LoVo (cell line): Measurements from ENCODE around the gene CXorf65.
A peak's percentile ranks its signal among the peaks of the same experiment; 100 is the strongest.

ENCODE experiments used
- DNase-seq: peaks from one replicate; pipeline ENCODE4 v3.0.0-alpha.2; 2016; ENCODE audit warnings: low spot score

The CXorf65 gene

DNA sequence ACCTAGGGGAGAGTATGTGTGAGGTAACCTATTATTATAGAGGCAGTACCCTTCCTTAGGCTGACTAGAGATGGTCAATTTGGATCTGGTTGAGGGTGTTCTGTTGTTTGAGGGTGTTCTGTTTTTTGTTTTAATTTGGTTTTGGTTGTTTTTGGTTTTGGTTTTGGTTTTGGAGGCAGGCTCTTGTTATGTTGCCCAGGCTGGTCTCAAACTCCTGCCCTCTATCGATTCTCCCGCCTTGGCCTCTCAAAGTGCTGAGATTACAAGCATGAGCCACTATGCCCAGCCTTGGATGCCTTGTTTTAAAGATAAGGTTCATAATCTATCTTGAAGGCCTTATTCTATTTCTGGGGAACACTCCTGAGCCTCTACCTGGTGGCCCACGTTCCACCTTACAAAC, 912 bp downstream of the CXorf65 start:
- DNase-seq: no peak

DNA sequence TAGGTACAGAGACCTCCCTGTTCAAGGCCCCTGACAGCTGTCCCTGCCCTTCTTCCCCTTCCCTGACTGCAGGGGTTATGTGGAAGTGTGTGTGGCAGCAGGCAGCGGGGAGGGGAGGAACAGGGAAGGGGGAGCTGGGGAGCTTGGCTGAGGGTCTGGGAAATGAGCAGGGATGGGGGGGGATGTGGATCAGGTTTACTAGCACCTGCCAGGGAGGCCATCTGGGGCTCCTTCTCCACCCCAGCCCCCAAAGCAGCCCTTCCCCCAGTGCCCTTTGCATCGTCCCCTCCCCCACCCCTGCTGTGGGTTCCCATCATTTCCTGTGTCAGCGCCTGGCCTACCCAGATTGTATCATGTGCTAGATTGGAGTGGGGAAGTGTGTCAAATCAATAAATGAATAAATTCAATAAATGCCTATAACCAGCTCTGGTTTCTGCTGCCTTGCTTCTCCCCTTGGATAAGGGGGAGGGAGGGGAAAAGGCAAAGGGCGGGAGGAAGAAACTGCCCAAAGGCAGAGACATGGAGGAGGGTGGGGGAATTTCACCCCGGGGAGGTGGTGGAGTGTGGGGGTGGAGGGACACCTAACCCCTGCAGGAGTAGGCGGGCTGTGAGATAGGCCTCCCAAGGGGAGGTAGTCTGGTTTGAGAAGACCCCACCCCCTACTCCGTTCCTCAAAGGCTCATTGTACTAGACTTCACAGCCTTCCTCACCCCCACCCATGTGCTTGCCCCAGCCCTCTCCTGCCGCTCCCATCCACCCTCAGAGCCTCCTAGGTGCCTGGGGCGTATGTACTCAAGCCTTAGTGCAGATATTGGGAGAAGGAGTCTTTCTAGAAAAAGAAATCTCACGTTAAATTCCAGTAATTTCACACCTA, 3.2 kb downstream of the CXorf65 start:
- no peak for DNase-seq

DNA sequence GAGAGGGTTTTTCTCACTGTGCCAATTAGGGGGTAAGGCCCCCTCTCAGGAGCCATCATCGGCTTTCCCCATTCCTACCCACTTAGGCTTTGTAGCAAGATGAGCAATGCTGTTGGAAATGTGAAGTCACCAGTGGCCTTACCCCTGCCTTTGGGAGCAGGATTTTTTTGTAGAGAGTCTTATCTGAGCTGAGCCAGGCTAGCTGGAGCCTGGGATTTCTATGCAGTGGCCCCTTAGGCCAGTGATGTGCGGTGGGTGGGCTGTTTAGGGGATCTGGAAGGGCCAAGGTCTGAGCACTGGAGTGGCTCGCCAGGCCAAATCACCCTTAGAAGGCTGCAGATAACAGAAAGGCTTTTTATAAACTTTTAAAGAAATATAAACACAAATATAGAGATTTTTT, 4.2 kb downstream of the CXorf65 start:
- DNase-seq: no peak

DNA sequence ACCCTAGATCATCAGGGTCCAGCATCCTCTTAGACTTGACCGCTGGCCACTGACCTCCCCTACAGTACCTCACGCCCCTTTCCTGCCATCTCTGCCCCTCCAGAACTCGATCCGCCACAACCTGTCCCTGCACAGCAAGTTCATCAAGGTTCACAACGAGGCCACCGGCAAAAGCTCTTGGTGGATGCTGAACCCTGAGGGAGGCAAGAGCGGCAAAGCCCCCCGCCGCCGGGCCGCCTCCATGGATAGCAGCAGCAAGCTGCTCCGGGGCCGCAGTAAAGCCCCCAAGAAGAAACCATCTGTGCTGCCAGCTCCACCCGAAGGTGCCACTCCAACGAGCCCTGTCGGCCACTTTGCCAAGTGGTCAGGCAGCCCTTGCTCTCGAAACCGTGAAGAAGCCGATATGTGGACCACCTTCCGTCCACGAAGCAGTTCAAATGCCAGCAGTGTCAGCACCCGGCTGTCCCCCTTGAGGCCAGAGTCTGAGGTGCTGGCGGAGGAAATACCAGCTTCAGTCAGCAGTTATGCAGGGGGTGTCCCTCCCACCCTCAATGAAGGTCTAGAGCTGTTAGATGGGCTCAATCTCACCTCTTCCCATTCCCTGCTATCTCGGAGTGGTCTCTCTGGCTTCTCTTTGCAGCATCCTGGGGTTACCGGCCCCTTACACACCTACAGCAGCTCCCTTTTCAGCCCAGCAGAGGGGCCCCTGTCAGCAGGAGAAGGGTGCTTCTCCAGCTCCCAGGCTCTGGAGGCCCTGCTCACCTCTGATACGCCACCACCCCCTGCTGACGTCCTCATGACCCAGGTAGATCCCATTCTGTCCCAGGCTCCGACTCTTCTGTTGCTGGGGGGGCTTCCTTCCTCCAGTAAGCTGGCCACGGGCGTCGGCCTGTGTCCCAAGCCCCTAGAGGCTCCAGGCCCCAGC, 5.7 kb downstream of the CXorf65 start:
- DNase-seq: no peak

- DNase-seq: no peak
Measured at GRCh38 chrX:71099736-71100135, 6.8 kb downstream of the CXorf65 start.

- no peak for DNase-seq
Measured at GRCh38 chrX:71098951-71099506, 7.5 kb downstream of the CXorf65 start.

DNA sequence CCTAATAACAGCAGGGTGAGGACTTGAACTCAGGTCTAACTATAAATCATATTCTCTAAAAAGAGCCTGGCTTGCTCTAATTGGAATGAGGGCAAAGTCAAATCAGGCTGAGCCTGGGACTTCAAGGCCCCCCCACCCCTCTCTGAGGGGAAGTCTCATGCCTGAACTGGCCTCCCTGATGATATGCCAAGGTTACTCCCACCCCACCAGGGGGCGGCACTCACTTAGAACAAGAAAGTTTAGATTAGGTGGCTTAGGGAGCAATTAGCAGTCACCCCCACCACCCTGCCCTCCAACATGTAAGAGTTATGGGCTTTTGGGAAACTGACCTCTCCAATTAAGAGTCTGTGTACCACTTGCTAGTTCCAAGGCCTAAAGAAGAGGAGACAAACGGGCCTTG, 8.2 kb downstream of the CXorf65 start:
- no peak for DNase-seq

GRCh38 chrX:71096760-71097032, 9.8 kb downstream of the CXorf65 start:
- DNase-seq: no peak

- no peak for DNase-seq
Measured at GRCh38 chrX:71095981-71096759, 10.4 kb downstream of the CXorf65 start.

GRCh38 chrX:71095555-71095980, 11.0 kb downstream of the CXorf65 start, which contains the start of gene FOXO4:
FOXO4 (plus strand) TSS chrX:71095851; CDS start chrX:71096529, 678 bp downstream.
- peak; percentile 76 for DNase-seq

DNA sequence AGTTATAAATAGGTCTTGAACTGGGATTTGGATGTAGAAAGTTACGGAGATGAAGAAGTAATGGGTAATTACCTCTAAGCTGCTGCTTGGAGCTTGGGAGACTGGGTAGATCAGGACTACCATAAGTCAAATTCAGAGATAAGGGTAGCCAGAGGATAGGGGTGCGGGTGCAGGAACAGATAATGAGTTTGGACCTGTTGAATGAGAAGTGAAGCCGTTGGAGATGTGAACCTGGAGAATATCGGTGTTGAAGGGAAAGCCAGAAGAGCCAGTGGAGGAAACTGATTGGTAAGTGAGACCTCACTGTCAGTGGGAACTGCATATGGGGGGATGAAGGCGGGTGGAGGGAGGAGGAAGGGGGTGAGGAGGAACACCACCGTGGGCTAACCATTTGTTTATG, 11.5 kb downstream of the CXorf65 start:
- DNase-seq: no peak

DNA sequence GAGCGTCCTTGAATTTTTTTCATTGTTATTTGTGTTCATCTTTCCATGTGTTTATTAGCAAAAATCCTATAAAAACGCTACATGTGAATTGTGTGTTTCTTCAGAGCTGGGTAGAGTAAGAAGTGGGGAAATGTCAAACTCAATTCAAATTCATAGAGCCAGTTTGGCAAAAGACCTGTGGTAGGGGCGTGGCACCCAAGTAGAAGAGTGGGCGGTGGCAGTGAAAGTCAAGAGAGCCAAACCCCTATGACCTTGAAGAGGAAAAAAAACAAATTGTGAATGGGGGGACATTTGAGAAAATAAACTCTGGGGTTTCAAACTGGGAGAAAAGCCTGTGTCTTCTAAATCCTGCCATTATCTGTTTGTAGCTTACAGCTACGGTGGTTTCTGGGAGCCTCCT, 15.3 kb downstream of the CXorf65 start:
- DNase-seq: no peak

DNA sequence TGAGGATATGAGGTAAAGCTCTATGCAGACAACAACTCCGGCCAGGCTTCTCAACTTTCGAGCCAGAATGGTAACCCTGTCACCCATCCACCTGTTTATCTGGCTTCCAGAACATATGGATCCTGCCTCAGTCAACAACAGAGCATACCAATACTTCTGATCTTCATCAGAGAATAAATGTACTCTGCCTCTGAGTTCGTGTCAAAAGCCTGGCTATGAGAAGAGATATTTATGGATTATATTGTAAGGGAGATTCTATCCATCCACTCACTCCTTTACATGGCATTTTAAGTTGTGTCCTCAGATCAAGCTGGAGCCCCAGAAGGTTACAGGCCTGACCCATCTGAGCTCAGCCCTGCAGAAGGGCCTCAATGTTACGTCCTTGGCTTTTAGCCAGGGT, 20.6 kb downstream of the CXorf65 start:
- DNase-seq: no peak

- DNase-seq: no peak
Measured at GRCh38 chrX:71082822-71083221, 23.7 kb downstream of the CXorf65 start.

DNA sequence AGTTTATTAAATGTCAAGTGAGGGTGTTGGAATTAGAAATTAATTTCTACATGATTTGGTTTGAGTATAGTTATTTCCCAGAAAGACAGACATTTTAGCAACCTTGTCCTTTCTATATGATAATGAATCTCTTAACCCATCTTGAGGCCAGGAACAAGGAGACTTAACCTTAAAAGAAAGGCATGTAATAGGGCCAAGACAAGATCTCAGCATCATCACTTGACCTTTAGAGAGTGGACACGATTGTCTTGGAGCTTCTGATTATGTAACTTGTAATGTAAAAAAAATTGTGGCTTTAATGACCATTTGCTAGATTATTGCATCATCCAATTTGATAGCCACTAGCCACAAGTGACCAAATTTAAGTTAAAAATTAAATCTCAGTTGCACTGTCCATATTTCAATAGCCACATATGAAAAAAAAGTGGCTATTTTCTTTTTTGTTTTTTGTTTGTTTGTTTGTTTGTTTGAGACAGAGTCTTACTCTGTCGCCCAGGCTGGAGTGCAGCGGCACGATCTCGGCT, 24.4 kb downstream of the CXorf65 start:
- no peak for DNase-seq

- no peak for DNase-seq
Measured at GRCh38 chrX:71081330-71082123, 25.0 kb downstream of the CXorf65 start.

- DNase-seq: no peak
Measured at GRCh38 chrX:71070531-71070930, 36.0 kb downstream of the CXorf65 start.

DNA sequence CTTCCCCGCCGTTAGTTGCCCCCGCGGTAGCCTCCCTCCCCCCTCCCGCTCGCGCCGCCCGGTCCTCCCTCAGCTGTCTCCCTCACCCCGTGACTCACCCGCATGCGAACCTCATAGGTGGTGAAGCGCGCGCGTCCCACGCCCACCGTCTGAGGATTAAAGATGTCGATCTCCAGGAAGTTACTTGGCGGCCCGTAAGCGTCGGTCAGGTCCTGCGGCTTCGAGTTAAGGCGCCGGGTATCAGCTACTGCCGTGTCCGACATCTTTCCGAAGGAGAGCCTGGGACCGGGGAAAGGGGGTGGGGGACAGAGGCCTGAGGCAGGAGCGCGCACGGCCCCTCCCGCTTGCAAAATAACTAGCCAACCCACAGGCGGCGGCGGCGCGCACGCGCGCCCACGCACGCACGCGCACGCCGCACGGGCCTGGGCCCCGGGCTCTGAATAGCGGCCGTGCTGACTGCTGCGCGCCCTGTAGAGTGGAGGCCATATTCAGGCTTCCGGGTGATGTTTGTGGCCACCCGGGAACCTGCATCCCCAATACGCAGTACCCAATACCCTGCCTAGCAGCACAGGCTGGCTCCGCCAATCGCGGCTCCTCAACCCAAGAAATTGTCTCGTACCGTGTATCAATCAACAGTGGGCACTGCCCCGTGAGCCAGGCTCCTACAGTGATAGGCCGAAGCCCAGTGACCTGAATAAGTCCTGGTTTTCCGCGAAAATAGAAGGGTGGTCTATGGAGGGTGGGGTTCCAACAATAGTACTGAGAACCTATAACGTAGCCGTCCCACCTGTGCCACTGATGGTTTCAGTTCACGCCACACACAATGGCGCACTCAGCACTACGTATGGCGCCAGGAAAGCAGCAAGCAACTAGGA, 38.3 kb downstream of the CXorf65 start, which contains the start of gene SNX12:
SNX12 (minus strand) TSS at position 291 of the 875 bp plus-strand sequence; CDS start at position 263, 28 bp downstream.
- peak; percentile 81 for DNase-seq

- no peak for DNase-seq
Measured at GRCh38 chrX:71067712-71068043, 38.9 kb downstream of the CXorf65 start.

DNA sequence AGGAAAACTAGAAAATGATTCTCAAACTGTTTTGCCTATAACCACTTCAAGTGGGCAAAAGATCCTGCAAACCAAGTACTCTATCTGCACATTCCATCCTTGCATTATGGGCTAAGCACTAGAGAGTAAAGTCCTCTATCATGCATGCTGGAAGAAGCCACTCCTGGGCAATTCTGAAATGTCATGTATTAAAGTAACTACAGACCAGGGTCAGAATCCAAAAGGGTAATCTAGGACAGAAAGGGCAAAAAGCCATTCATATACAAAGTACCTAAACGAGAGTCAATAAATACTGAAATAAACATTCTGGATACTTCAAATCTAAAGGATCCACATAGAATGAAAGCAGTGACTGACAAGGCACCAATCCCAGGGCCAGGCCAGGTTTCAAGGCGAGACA, 39.5 kb downstream of the CXorf65 start:
- no peak for DNase-seq
